SU-DHL-6 (cell line): Measurements from ENCODE around the gene STK11.

Source experiments
- CTCF ChIP-seq: fragments of 200-600 bp; sonication (generic); IDR thresholded peaks from one replicate; pipeline ENCODE4 v1.5.1; 2017; ENCODE audit warnings: antibody characterized with exemption, mild to moderate bottlenecking, low read length, moderate library complexity; ENCODE audit not compliant: insufficient read depth, poor library complexity, severe bottlenecking
- EZH2phosphoT487 ChIP-seq: fragments of 200-600 bp; sonication (generic), shearing (Covaris generic); conservative IDR thresholded peaks from 2 replicates; pipeline ENCODE4 v1.6.1; 2018; ENCODE audit warnings: mild to moderate bottlenecking, antibody characterized with exemption, low read length, moderate library complexity, mixed read lengths

GRCh38 chr19:1277061-1277460 is 71.5 kb downstream of the STK11 start:
- TF ChIP-seq EZH2phosphoT487 (no peak), CTCF (no peak)
